Testis (tissue), 3 donors: Measurements from ENCODE around the gene RPTOR. TPM values are rescaled to one million over a fixed set of nuclear protein-coding genes. Genes with fewer than 3 reads are reported as not detected.

Source experiments
- DNase-seq: peaks from one replicate; pipeline ENCODE4 v3.0.0-alpha.2; 2019
- H3K27ac ChIP-seq, 2 donors: fragments of 200-600 bp; sonication (generic); one replicate each; pipeline ENCODE4 v1.5.1; 2019
- H3K27me3 ChIP-seq: fragments of 200-600 bp; sonication (generic); one replicate; pipeline ENCODE4 v1.5.1; 2019
- H3K36me3 ChIP-seq: fragments of 200-600 bp; sonication (generic); one replicate; pipeline ENCODE4 v1.5.1; 2017; ENCODE audit warnings: low read depth; ENCODE audit errors: missing control alignments
- H3K4me1 ChIP-seq: fragments of 200-600 bp; sonication (generic); one replicate; pipeline ENCODE4 v1.5.1; 2019
- H3K4me3 ChIP-seq, 2 donors: fragments of 200-600 bp; sonication (generic); one replicate each; pipeline ENCODE4 v1.5.1; 2017 to 2019
- H3K9me3 ChIP-seq: fragments of 200-600 bp; sonication (generic); one replicate; pipeline ENCODE4 v1.5.1; 2017
- POLR2A ChIP-seq: fragments of 450-650 bp; IDR thresholded peaks from one replicate; pipeline ENCODE4 v1.6.1; 2017; ENCODE audit warnings: antibody characterized with exemption, mild to moderate bottlenecking, moderate library complexity
- WGBS, 2 donors: methylation state at CpG; one replicate each; pipeline ENCODE4 v1.1.5; 2018; 5-methylcytosine and 5-hydroxymethylcytosine counted together
- intact Hi-C: fragments of 100-400 bp; cut with DNase I; formaldehyde crosslinking; loops from one replicate; pipeline ENCODE4 v1.15.1; 2023; ENCODE audit warnings: low total_unique reads
- polyA plus RNA-seq: library from polyadenylated mRNA; stranded (reverse); fragments of 350-450 nt; fragmentation: Illumina TruSeq; extraction: RNeasy Lipid Tissue Mini Kit (QIAGEN cat#74804); gene quantifications from one replicate; pipeline ENCODE4 v1.2.3, GENCODE V29; 2014; ENCODE audit warnings: low read depth, low replicate concordance; ENCODE audit not compliant: insufficient read depth
- total RNA-seq, 2 donors: library from RNA; depleted of rRNA; stranded (reverse); fragments of >200 nt; gene quantifications; one replicate each; pipeline ENCODE4 v1.2.3, GENCODE V29; 2016
- TF ChIP-seq, protein P1 (sequence below), 3 experiments: fragments of 450-650 bp in 2 of 3; fragments of 200-600 bp in 1 of 3; sonication (generic) in 1 of 3; IDR thresholded peaks; one replicate each; pipeline ENCODE4 v1.5.1; 2016 to 2019; ENCODE audit warnings: antibody characterized with exemption in 3 of 3, mild to moderate bottlenecking in 2 of 3, moderate library complexity in 1 of 3

The RPTOR gene
- total and polyA plus RNA-seq, 3 donors from 2014 or later = 21.8 to 68.3 (median 56.6) TPM

GRCh38 chr17:80860101-80860671, 315.5 kb downstream of the RPTOR start:
- no peak overlapping the region for H3K4me3 ChIP-seq
- TF ChIP-seq, protein P1, sequence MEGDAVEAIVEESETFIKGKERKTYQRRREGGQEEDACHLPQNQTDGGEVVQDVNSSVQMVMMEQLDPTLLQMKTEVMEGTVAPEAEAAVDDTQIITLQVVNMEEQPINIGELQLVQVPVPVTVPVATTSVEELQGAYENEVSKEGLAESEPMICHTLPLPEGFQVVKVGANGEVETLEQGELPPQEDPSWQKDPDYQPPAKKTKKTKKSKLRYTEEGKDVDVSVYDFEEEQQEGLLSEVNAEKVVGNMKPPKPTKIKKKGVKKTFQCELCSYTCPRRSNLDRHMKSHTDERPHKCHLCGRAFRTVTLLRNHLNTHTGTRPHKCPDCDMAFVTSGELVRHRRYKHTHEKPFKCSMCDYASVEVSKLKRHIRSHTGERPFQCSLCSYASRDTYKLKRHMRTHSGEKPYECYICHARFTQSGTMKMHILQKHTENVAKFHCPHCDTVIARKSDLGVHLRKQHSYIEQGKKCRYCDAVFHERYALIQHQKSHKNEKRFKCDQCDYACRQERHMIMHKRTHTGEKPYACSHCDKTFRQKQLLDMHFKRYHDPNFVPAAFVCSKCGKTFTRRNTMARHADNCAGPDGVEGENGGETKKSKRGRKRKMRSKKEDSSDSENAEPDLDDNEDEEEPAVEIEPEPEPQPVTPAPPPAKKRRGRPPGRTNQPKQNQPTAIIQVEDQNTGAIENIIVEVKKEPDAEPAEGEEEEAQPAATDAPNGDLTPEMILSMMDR (IDR thresholded peaks at IDR 0.05) = no peak
- no peak for TF ChIP-seq POLR2A
- WGBS, 2 donors = 89 to 90% methylated on average over 13 to 19 of the region's 20 CpGs
- intact Hi-C loops = loop anchor here (10.0 kb wide), 1 partner anchor 105 kb away; no protein-coding TSS in a partner anchor
- DNase-seq = no peak
- H3K27me3 ChIP-seq = no peaks in the 10 kb centered on the region
- no peaks in the 10 kb centered on the region for H3K36me3 ChIP-seq
- peaks cover 10% of the 10 kb centered on the region for H3K4me1 ChIP-seq
- H3K27ac ChIP-seq = no peak overlapping the region
- H3K9me3 ChIP-seq = no peaks in the 10 kb centered on the region

- Histone ChIP-seq H3K27me3 (no peaks in the 10 kb centered on the region), H3K4me3 (no peak overlapping the region), H3K4me1 (peaks cover 10% of the 10 kb centered on the region), H3K9me3 (no peaks in the 10 kb centered on the region), H3K36me3 (no peaks in the 10 kb centered on the region), H3K27ac (no peak overlapping the region)
- DNase-seq = no peak
- 61 to 86% methylated on average over 11 of the region's 11 CpGs for WGBS, 2 donors
- intact Hi-C loops = loop anchor here (10.0 kb wide), 1 partner anchor 104 kb away; no protein-coding TSS in a partner anchor
- TF ChIP-seq POLR2A = no peak
- TF ChIP-seq, protein P1 (IDR thresholded peaks at IDR 0.05) = no peak
Observed at GRCh38 chr17:80860703-80861417, 316.2 kb downstream of the RPTOR start.

DNA sequence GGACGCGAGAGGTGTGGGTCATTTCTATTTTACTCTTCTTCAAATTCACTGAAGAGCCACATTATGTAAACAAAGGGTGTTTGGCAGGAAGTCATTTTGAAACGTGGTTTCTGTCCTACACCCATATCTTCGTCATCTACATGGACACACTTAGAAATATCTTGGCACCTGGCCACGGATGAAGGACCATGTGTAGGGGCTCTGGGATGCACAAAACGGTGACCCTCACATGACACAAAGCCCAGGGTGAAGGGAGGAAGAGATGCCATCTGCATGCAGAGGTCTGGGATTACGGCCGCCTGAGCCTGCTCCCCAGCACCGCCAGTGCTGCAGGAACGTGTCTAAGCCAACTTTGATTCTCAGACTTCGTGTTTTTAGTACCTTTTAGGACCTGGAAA, 316.8 kb downstream of the RPTOR start:
- Histone ChIP-seq H3K27ac (no peak overlapping the region), H3K36me3 (no peaks in the 10 kb centered on the region), H3K4me3 (no peak overlapping the region), H3K27me3 (no peaks in the 10 kb centered on the region), H3K4me1 (peaks cover 10% of the 10 kb centered on the region), H3K9me3 (no peaks in the 10 kb centered on the region)
- 84 to 90% methylated on average over 11 of the region's 11 CpGs for WGBS, 2 donors
- no peak for TF ChIP-seq POLR2A
- TF ChIP-seq, protein P1 (IDR thresholded peaks at IDR 0.05) = no peak
- no peak for DNase-seq
- intact Hi-C loops = loop anchor here (10.0 kb wide), 1 partner anchor 103 kb away; no protein-coding TSS in a partner anchor

- no peak overlapping the region for H3K4me3 ChIP-seq
- H3K27me3 ChIP-seq = no peaks in the 10 kb centered on the region
- H3K27ac ChIP-seq = no peak overlapping the region
- TF ChIP-seq, protein P1 (IDR thresholded peaks at IDR 0.05) = peak in 1 of 3 experiments; percentile 26
- no peak for TF ChIP-seq POLR2A
- peaks cover 10% of the 10 kb centered on the region for H3K4me1 ChIP-seq
- no peaks in the 10 kb centered on the region for H3K36me3 ChIP-seq
- peak; percentile 23 for DNase-seq
- 42 to 69% methylated on average over 3 to 8 of the region's 8 CpGs for WGBS, 2 donors
- intact Hi-C loops = loop anchor here (10.0 kb wide), 1 partner anchor 103 kb away; no protein-coding TSS in a partner anchor
- no peaks in the 10 kb centered on the region for H3K9me3 ChIP-seq
Observed at GRCh38 chr17:80861892-80862291, 317.3 kb downstream of the RPTOR start.
